ENCODE data around the gene THRSP.
"Not testable (repeated sequence)": the region's sequence is repeated elsewhere in the genome, so short reads cannot be mapped to it uniquely, and the experiment has no call there.

Gene THRSP

DNA sequence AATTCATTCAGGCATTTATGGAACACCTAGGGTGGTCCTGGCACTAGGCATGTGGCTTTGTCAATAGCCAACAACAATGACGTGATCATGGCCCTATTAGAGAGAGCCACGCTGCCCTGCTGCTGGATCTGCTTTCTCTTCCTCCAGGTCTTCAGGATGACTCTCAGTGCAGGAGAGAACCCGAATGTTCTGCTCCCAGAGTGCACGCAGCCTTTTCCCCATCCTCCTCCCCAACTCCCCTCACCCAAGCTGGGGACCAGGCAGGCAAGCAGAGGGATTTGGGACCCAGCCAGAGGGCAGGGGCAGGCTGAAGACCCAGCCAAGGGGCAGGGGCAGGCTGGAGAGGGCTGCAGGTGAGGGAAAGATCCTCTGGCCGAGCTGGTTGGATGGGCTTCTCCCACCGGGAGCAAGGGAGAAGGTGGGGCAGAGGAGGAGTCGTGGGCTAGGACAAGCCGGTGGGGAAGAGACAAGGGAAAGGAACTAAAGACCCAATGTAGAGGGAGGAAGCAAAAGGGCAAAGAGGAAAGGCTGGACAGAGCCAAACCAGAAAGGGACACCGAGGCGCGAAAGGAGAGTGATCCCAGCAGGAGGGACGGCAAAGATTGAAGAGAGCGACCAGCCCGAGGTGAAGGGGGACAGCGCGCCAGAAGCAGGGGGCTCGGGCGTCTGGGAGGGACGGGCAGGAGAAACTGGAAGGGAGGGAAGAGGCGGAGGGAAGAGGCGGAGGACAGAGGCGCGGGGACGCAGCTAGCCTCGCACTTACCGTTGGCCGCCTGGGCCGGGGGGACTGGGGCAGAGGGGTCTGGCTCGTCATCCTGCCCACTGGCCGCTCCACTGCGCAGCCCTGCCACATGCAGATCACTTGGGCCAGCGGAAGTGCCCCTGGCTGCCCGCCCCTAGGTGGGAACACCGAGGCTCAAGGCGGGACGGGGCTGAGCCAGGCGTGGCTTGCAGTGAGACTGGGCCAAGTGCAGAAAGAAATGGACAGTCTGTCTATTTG, 41.0 kb upstream of the THRSP start, which contains the start of gene KCTD14:
TSS of gene KCTD14 (minus strand) at position 880 of the 1,000 bp plus-strand sequence. CDS start at position 853, 27 bp downstream.
- Histone ChIP-seq H3K27ac (no peak within 1 kb of the TSS), H3K36me3 (replicated peaks) (no peaks in the 10 kb centered on the region)
- in situ Hi-C loops (cut with HindIII; ENCODE audit: low pct_ligation_motif_present, low sequenced_read_pairs) = no loop called here

DNA sequence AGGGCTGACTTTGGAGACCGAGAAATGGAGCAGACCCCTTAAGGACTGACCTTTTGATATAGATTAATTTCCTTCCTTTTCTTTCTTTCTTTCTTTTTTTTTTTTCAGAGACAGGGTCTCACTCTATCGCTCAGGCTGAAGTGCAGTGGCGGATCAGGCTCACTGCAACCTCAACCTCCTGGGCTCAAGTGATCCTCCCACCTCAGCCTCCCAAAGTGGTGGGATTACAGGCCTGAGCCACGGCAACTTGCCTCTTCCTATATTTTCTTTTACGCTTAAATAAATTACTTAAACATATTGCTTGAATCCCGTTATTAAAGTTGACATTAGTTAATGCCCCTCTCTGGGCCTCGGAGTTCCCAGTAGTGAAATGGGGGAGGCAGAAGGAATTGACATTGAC, 40.2 kb upstream of the THRSP start:
- H3K27ac ChIP-seq = no peak overlapping the region
- DNase-seq = no peak
- no peaks in the 10 kb centered on the region for H3K27me3 ChIP-seq (replicated peaks)
- no peaks in the 10 kb centered on the region for H3K36me3 ChIP-seq (replicated peaks)
- H3K4me3 ChIP-seq (ENCODE audit: low read depth, low read length) = peak overlapping the region; percentile 57
- in situ Hi-C loops (cut with HindIII; ENCODE audit: low pct_ligation_motif_present, low sequenced_read_pairs) = no loop called here
- TF ChIP-seq CTCF (IDR thresholded peaks at IDR 0.05; ENCODE audit: low read depth, low read length, missing control alignments) = no peak

More for the DNA sequence above, 41.0 kb upstream of the THRSP start, which contains the start of gene KCTD14:
- H3K27me3 ChIP-seq (replicated peaks) = no peaks in the 10 kb centered on the region
- DNase-seq = no peak
- no peak for TF ChIP-seq CTCF (IDR thresholded peaks at IDR 0.05; ENCODE audit: low read depth, low read length, missing control alignments)
- peak within 1 kb of the TSS; percentile 57 for H3K4me3 ChIP-seq (ENCODE audit: low read depth, low read length)

GRCh38 chr11:78025378-78025777, 38.3 kb upstream of the THRSP start:
- DNase-seq = no peak
- no peak for TF ChIP-seq CTCF (IDR thresholded peaks at IDR 0.05; ENCODE audit: low read depth, low read length, missing control alignments)
- in situ Hi-C loops (cut with HindIII; ENCODE audit: low pct_ligation_motif_present, low sequenced_read_pairs) = no loop called here
- Histone ChIP-seq H3K36me3 (replicated peaks) (no peaks in the 10 kb centered on the region), H3K4me3 (ENCODE audit: low read depth, low read length) (no peak overlapping the region), H3K27ac (no peak overlapping the region), H3K27me3 (replicated peaks) (no peaks in the 10 kb centered on the region)

- in situ Hi-C loops (cut with HindIII; ENCODE audit: low pct_ligation_motif_present, low sequenced_read_pairs) = no loop called here
- Histone ChIP-seq H3K36me3 (replicated peaks) (no peaks in the 10 kb centered on the region), H3K4me3 (ENCODE audit: low read depth, low read length) (no peak overlapping the region), H3K27ac (no peak overlapping the region), H3K27me3 (replicated peaks) (no peaks in the 10 kb centered on the region)
- TF ChIP-seq CTCF (IDR thresholded peaks at IDR 0.05; ENCODE audit: low read depth, low read length, missing control alignments) = no peak
- no peak for DNase-seq
Measured at GRCh38 chr11:78027759-78028158, 35.9 kb upstream of the THRSP start.

DNA sequence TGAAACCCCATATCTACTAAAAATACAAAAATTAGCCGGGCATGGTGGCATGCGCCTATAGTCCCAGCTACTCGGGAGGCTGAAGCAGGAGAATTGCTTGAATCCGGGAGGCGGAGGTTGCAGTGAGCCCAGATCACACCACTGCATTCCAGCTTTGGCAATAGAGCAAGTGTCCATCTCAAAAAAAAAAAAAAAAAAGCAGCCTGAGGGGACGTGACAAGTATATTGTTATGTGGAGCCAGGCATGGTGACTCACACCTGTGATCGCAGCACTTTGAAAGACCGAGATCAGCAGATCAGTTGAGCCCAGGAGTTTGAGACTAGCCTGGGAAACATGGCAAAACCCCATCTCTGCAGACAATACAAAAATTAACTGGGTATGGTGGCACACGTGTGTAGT, 35.2 kb upstream of the THRSP start:
- in situ Hi-C loops (cut with HindIII; ENCODE audit: low pct_ligation_motif_present, low sequenced_read_pairs); H3K4me3 ChIP-seq (ENCODE audit: low read depth, low read length); H3K27ac ChIP-seq; H3K27me3 ChIP-seq (replicated peaks); H3K36me3 ChIP-seq (replicated peaks); DNase-seq: not testable (repeated sequence)

DNA sequence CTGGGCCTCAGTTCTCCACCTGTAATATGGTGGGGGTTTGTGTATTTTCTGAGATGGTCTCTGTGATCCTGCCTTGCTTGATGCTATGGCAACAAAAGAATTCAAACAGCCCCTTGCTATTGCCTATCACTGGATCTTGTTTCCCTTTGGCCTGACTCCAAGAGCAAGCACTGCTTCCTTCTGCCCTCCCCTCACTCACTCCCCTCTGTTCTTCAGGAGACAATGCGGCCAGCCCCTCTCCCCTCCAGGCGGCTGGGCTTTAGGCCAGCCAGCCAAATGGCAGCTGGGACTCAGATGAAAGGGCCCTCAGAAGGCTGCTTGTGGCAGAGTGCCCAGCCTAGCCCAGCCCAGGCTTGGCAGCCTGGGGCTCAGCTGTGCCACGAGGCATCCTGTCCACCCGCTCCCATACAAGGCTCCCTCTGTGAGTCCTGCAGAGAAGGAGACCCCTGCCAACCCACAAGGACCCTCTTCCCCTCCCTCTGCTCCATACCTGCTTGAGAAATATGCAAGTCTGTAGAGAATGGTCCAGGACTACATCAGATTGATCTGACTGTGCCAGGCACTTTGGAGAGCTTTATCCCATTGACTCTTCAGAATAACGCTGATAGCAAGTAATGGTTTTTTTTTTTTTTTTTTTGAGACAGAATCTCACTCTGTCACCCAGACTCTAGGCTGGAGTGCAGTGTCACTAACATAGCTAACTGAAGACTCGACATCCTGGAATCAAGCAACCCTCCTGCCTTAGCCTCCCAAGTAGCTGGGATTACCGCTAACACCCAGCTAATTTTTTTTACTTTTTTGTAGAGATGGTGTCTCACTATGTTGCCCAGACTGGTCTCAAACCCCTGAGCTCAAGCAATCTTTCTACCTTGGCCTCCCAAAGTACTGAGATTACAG, 33.0 kb upstream of the THRSP start:
- in situ Hi-C loops (cut with HindIII; ENCODE audit: low pct_ligation_motif_present, low sequenced_read_pairs) = no loop called here
- H3K36me3 ChIP-seq (replicated peaks) = no peaks in the 10 kb centered on the region
- H3K27ac ChIP-seq = no peak overlapping the region
- no peak for TF ChIP-seq CTCF (IDR thresholded peaks at IDR 0.05; ENCODE audit: low read depth, low read length, missing control alignments)
- peak; percentile 23 for DNase-seq
- H3K27me3 ChIP-seq (replicated peaks) = no peaks in the 10 kb centered on the region
- no peak overlapping the region for H3K4me3 ChIP-seq (ENCODE audit: low read depth, low read length)

Measured in brain microvascular endothelial cell (primary cell).